HG03159 (cell line): ENCODE data around the gene SLC7A14.

Experiments
- ATAC-seq: cut with Tn5 transposase; IDR thresholded peaks from one replicate; pipeline ENCODE4 v1.9.1; 2021; ENCODE audit warnings: mild to moderate bottlenecking, moderate library complexity; ENCODE audit not compliant: unreplicated experiment

The SLC7A14 gene

GRCh38 chr3:170436697-170437096 is 149.2 kb downstream of the SLC7A14 start:
- ATAC-seq, result no peak

- no peak for ATAC-seq
Observed at GRCh38 chr3:170432416-170432815, 153.5 kb downstream of the SLC7A14 start.

- ATAC-seq, result no peak
Observed at GRCh38 chr3:170431054-170431453, 154.8 kb downstream of the SLC7A14 start.

- ATAC-seq, result no peak
Observed at GRCh38 chr3:170429050-170429449, 156.8 kb downstream of the SLC7A14 start.

- ATAC-seq, result no peak
Observed at GRCh38 chr3:170428095-170428494, 157.8 kb downstream of the SLC7A14 start.

GRCh38 chr3:170426240-170426797 is 159.6 kb downstream of the SLC7A14 start:
- no peak for ATAC-seq

GRCh38 chr3:170425491-170426239 is 160.2 kb downstream of the SLC7A14 start:
- ATAC-seq, result no peak

- ATAC-seq, result no peak
Observed at GRCh38 chr3:170424879-170425278, 161.0 kb downstream of the SLC7A14 start.

GRCh38 chr3:170423001-170423615 is 162.8 kb downstream of the SLC7A14 start:
- ATAC-seq, result no peak

- ATAC-seq, result no peak
Observed at GRCh38 chr3:170421758-170422157, 164.1 kb downstream of the SLC7A14 start.

- ATAC-seq, result no peak
Observed at GRCh38 chr3:170421111-170421641, 164.7 kb downstream of the SLC7A14 start.

GRCh38 chr3:170420307-170420821 is 165.5 kb downstream of the SLC7A14 start:
- ATAC-seq, result no peak

- no peak for ATAC-seq
Observed at GRCh38 chr3:170419557-170420087, 166.3 kb downstream of the SLC7A14 start.

- ATAC-seq, result no peak
Observed at GRCh38 chr3:170418422-170419398, 167.2 kb downstream of the SLC7A14 start, which contains the start of gene CLDN11. Gene CLDN11, plus strand, starts transcription at chr3:170418868. Its CDS starts 199 bp downstream, at chr3:170419067.

- no peak for ATAC-seq
Observed at GRCh38 chr3:170417090-170417489, 168.8 kb downstream of the SLC7A14 start.

GRCh38 chr3:170414202-170414663 is 171.6 kb downstream of the SLC7A14 start:
- ATAC-seq, result peak; percentile 57

GRCh38 chr3:170413291-170413690 is 172.6 kb downstream of the SLC7A14 start:
- ATAC-seq, result no peak

GRCh38 chr3:170410428-170411029 is 175.3 kb downstream of the SLC7A14 start:
- no peak for ATAC-seq
